ENCODE measurements around the gene ELL. TPM values are rescaled to one million over a fixed set of nuclear protein-coding genes. Genes with fewer than 3 reads are reported as not detected.

Gene ELL
- total RNA-seq, 1 donor from 2014 or later, result 25.3 TPM

DNA sequence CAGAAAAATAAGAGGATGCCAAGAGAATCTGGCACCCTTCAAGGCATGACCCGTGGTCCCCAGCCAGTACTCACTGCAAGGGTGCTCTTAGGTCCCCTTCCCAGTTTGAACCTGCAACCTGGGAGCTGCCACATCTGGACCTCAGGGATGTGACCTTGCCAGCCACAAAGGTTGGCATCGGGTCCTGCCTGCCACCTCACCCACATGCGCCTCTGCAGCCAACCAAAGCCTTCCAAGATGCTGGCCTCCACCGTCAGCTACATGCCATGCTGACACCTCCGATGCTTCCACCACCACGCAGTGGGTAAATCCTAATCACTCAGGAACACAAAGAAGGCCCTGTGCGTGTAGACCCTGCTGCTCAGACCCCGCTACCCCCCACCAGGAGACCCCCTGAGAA is 35.1 kb downstream of the ELL start:
- intact Hi-C loops (cut with DNase I), result no loop called here
- Histone ChIP-seq H3K4me3 (peak overlapping the region in 1 of 2 donors; percentile 30), H3K27ac (peak overlapping the region; percentile 87), H3K4me1 (peaks cover 69% of the 10 kb centered on the region), H3K27me3 (no peaks in the 10 kb centered on the region), H3K36me3 (no peaks in the 10 kb centered on the region), H3K9me3 (no peaks in the 10 kb centered on the region)
- no peak for TF ChIP-seq POLR2AphosphoS5 (IDR thresholded peaks at IDR 0.05; ENCODE audit: insufficient read depth in 1 of 2, low read depth in 1 of 2)
- no peak for TF ChIP-seq POLR2A (IDR thresholded peaks at IDR 0.05)
- TF ChIP-seq CTCF (IDR thresholded peaks at IDR 0.05), result no peak
- no peak for DNase-seq (ENCODE audit: extremely low spot score in 2 of 2)

DNA sequence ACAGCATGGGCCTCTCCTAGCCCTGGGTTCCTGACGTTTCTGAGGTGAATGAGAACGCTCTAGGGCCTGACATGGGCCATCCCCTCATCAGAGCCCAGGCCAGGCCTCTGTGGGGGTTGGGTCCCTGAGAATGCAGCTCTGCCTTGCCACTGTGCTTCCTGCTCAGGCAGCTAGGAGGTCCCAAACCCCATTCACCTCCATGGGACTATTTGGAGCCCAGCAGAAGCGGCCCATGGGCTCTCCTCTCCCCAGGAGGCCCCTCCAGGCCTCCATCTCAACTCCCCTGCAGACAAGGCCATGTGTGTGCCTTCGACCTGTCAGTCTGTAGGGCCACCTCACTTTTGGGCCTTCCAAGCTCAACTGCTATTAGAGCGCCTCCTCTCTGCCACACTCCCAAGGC is 36.9 kb downstream of the ELL start:
- Histone ChIP-seq H3K4me3 (no peak overlapping the region), H3K36me3 (no peaks in the 10 kb centered on the region), H3K27ac (peak overlapping the region; percentile 87), H3K9me3 (no peaks in the 10 kb centered on the region), H3K27me3 (no peaks in the 10 kb centered on the region), H3K4me1 (peaks cover 84% of the 10 kb centered on the region)
- no peak for TF ChIP-seq POLR2AphosphoS5 (IDR thresholded peaks at IDR 0.05; ENCODE audit: insufficient read depth in 1 of 2, low read depth in 1 of 2)
- TF ChIP-seq POLR2A (IDR thresholded peaks at IDR 0.05), result no peak
- TF ChIP-seq CTCF (IDR thresholded peaks at IDR 0.05), result no peak
- intact Hi-C loops (cut with DNase I), result no loop called here
- no peak for DNase-seq (ENCODE audit: extremely low spot score in 2 of 2)

- Histone ChIP-seq H3K4me1 (peaks cover 85% of the 10 kb centered on the region), H3K27me3 (no peaks in the 10 kb centered on the region), H3K36me3 (no peaks in the 10 kb centered on the region), H3K27ac (peak overlapping the region; percentile 17), H3K9me3 (no peaks in the 10 kb centered on the region), H3K4me3 (no peak overlapping the region)
- intact Hi-C loops (cut with DNase I), result no loop called here
- TF ChIP-seq POLR2AphosphoS5 (IDR thresholded peaks at IDR 0.05; ENCODE audit: insufficient read depth in 1 of 2, low read depth in 1 of 2), result no peak
- TF ChIP-seq POLR2A (IDR thresholded peaks at IDR 0.05), result no peak
- no peak for TF ChIP-seq CTCF (IDR thresholded peaks at IDR 0.05)
- no peak for DNase-seq (ENCODE audit: extremely low spot score in 2 of 2)
These were observed 38.6 kb downstream of the ELL start for GRCh38 chr19:18483119-18483890.

GRCh38 chr19:18481505-18482222 is 40.2 kb downstream of the ELL start:
- Histone ChIP-seq H3K27me3 (no peaks in the 10 kb centered on the region), H3K9me3 (no peaks in the 10 kb centered on the region), H3K27ac (no peak overlapping the region), H3K4me1 (peaks cover 71% of the 10 kb centered on the region), H3K36me3 (no peaks in the 10 kb centered on the region), H3K4me3 (no peak overlapping the region)
- intact Hi-C loops (cut with DNase I), result no loop called here
- no peak for TF ChIP-seq CTCF (IDR thresholded peaks at IDR 0.05)
- TF ChIP-seq POLR2A (IDR thresholded peaks at IDR 0.05), result no peak
- TF ChIP-seq POLR2AphosphoS5 (IDR thresholded peaks at IDR 0.05; ENCODE audit: insufficient read depth in 1 of 2, low read depth in 1 of 2), result no peak
- no peak for DNase-seq (ENCODE audit: extremely low spot score in 2 of 2)
